Endothelial cell of umbilical vein (primary cell): ENCODE data around the gene HSD17B14. TPM values are rescaled to one million over a fixed set of nuclear protein-coding genes. Genes with fewer than 3 reads are reported as not detected.
A peak's percentile ranks its signal among the peaks of the same experiment; 100 is the strongest.

Experiments used
- BruUV-seq: library from RNA; stranded (reverse); fragments of 400-500 nt; replicated peaks from 2 replicates; lab custom pipeline; 2021; lab: Mats Ljungman, UMichigan
- CTCF ChIA-PET: fragments of 300-600, 350-600 bp; sonication (Branson Sonifier 250); formaldehyde crosslinking; loops from one replicate; lab custom pipeline; 2021; ENCODE audit warnings: antibody characterized with exemption, inconsistent platforms; lab: Charles Lee
- POLR2A ChIA-PET: fragments of 300-600, 350-600 bp; sonication (Branson Sonifier 250); formaldehyde crosslinking; loops from one replicate; lab custom pipeline; 2021; ENCODE audit warnings: antibody characterized with exemption, inconsistent platforms; lab: Charles Lee
- DNase-seq: peaks from one replicate; pipeline ENCODE4 v3.0.0-alpha.2; 2011; ENCODE audit warnings: low read depth, low spot score
- FAIRE-seq: peaks from 2 replicates; lab custom pipeline; 2011; peaks lifted over from hg19 to GRCh38; lab: Jason Lieb, UNC
- H2AFZ ChIP-seq: 2 replicates; pipeline ENCODE4 v1.6.0; 2012; ENCODE audit warnings: low read depth, low read length, control low read depth, inconsistent platforms
- H3K27ac ChIP-seq: 2 replicates; pipeline ENCODE4 v1.5.1; 2011; ENCODE audit warnings: low read depth, mild to moderate bottlenecking, control low read depth, low read length, moderate library complexity; ENCODE audit not compliant: insufficient read depth
- H3K27me3 ChIP-seq, 2 experiments: 2 replicates each; pipeline versions ENCODE4 v1.6.0 to v1.6.1; 2011; ENCODE audit warnings: low read length in 2 of 2, mixed read lengths in 1 of 2; ENCODE audit not compliant: control insufficient read depth in 2 of 2, insufficient read depth in 2 of 2
- H3K36me3 ChIP-seq, 2 experiments: 2 replicates in 1 of 2; 3 replicates in 1 of 2; pipeline ENCODE4 v1.5.1; 2011; ENCODE audit warnings: low read length in 2 of 2, mild to moderate bottlenecking in 1 of 2, moderate library complexity in 1 of 2; ENCODE audit not compliant: control insufficient read depth in 2 of 2, insufficient read depth in 2 of 2; ENCODE audit errors: extremely low read depth in 1 of 2
- H3K4me1 ChIP-seq: 3 replicates; pipeline ENCODE4 v1.5.1; 2011; ENCODE audit warnings: mild to moderate bottlenecking, low read length; ENCODE audit not compliant: control insufficient read depth, insufficient read depth; ENCODE audit errors: extremely low read depth
- H3K4me2 ChIP-seq: 2 replicates; pipeline ENCODE4 v1.6.1; 2011; ENCODE audit warnings: low read length, control low read depth, mixed read lengths; ENCODE audit not compliant: insufficient read depth
- H3K4me3 ChIP-seq, 3 experiments: fragments of 200-600 bp in 1 of 3; sonication (generic), shearing (Covaris generic) in 1 of 3; replicated peaks in 1 of 3; 2 replicates each; pipeline ENCODE4 v1.5.1; 2011 to 2016; ENCODE audit warnings: control low read depth in 3 of 3, low read length in 3 of 3, mild to moderate bottlenecking in 2 of 3, inconsistent platforms in 1 of 3, low read depth in 1 of 3, moderate library complexity in 1 of 3; ENCODE audit not compliant: insufficient read depth in 1 of 3
- H3K79me2 ChIP-seq: 2 replicates; pipeline ENCODE4 v1.6.0; 2012; ENCODE audit warnings: low read length, inconsistent platforms; ENCODE audit not compliant: control insufficient read depth, insufficient read depth
- H3K9ac ChIP-seq: replicated peaks from 2 replicates; pipeline ENCODE3; 2011; ENCODE audit warnings: low read length, control low read depth; ENCODE audit not compliant: insufficient read depth; ENCODE audit errors: extremely low read depth
- H3K9me1 ChIP-seq: replicated peaks from 3 replicates; pipeline ENCODE4 v1.6.0; 2011; ENCODE audit warnings: mild to moderate bottlenecking, low read length; ENCODE audit not compliant: control insufficient read depth, insufficient read depth; ENCODE audit errors: extremely low read depth
- H3K9me3 ChIP-seq: replicated peaks from 2 replicates; pipeline ENCODE4 v1.5.1; 2012; ENCODE audit warnings: low read length, inconsistent platforms; ENCODE audit not compliant: control insufficient read depth, insufficient read depth
- H4K20me1 ChIP-seq: replicated peaks from 2 replicates; pipeline ENCODE3; 2011; ENCODE audit warnings: mild to moderate bottlenecking, low read length; ENCODE audit not compliant: control insufficient read depth, insufficient read depth; ENCODE audit errors: extremely low read depth
- EZH2 ChIP-seq: IDR thresholded peaks from 2 replicates; pipeline ENCODE4 v1.6.1; 2012; ENCODE audit warnings: borderline replicate concordance, low read depth, mild to moderate bottlenecking, moderate library complexity, low read length, inconsistent platforms; ENCODE audit not compliant: severe bottlenecking
- FOS ChIP-seq: IDR thresholded peaks from 2 replicates; pipeline ENCODE4 v1.6.1; 2011; ENCODE audit warnings: mild to moderate bottlenecking, low read length, moderate library complexity, borderline replicate concordance; ENCODE audit not compliant: insufficient read depth
- GATA2 ChIP-seq: IDR thresholded peaks from 2 replicates; pipeline ENCODE4 v1.7.0; 2011; ENCODE audit warnings: low read depth, mild to moderate bottlenecking, moderate library complexity, mixed read lengths, low read length; ENCODE audit not compliant: insufficient read length, insufficient read depth
- JUN ChIP-seq: IDR thresholded peaks from 2 replicates; pipeline ENCODE4 v1.6.1; 2011; ENCODE audit warnings: borderline replicate concordance, low read depth; ENCODE audit not compliant: insufficient read length, insufficient read depth
- MYC ChIP-seq: IDR thresholded peaks from one replicate; pipeline ENCODE4 v1.6.1; 2011; ENCODE audit warnings: mild to moderate bottlenecking, low read depth, low read length
- POLR2A ChIP-seq: IDR thresholded peaks from 2 replicates; pipeline ENCODE4 v1.6.1; 2012; ENCODE audit warnings: low read depth, mild to moderate bottlenecking, control low read depth, low read length
- POLR2AphosphoS5 ChIP-seq: IDR thresholded peaks from 2 replicates; pipeline ENCODE4 v1.6.1; 2012; ENCODE audit warnings: low read depth, mild to moderate bottlenecking, control low read depth, low read length, moderate library complexity; ENCODE audit not compliant: insufficient read depth
- dilution Hi-C: fragments of 300-500 bp; cut with MboI; formaldehyde crosslinking; loops from one replicate; pipeline ENCODE4 v1.15.0; 2019; ENCODE audit warnings: low sequenced_read_pairs; ENCODE audit not compliant: extremely low pct_ligation_motif_present
- intact Hi-C: fragments of 100-400 bp; cut with micrococcal nuclease; formaldehyde crosslinking; loops from one replicate; pipeline ENCODE4 v1.10.0; 2022
- polyA plus RNA-seq, 4 experiments: library from polyadenylated mRNA; depleted of rRNA in 3 of 4; stranded (reverse) in 3 of 4; unstranded in 1 of 4; fragments of >200 nt; gene quantifications; 2 replicates each; pipeline versions ENCODE4 v1.2.1 to v1.2.3, GENCODE V29; 2011 to 2012; ENCODE audit warnings: missing spikeins in 1 of 4
- total RNA-seq: library from RNA; stranded (reverse); gene quantifications from 2 replicates; pipeline ENCODE4 v1.2.3, GENCODE V29; 2021
- TF ChIP-seq, protein P1 (sequence below), 2 donors: IDR thresholded peaks; 1 replicate in 1 of 2; 2 replicates in 1 of 2; pipeline ENCODE4 v1.5.1; 2011; ENCODE audit warnings: low read length in 2 of 2, mild to moderate bottlenecking in 2 of 2, moderate library complexity in 2 of 2, control low read depth in 1 of 2, inconsistent platforms in 1 of 2, low read depth in 1 of 2; ENCODE audit not compliant: insufficient read depth in 1 of 2; ENCODE audit errors: extremely low read depth in 1 of 2
- TF ChIP-seq, protein P2 (sequence below): IDR thresholded peaks from 2 replicates; pipeline ENCODE4 v1.6.1; 2011; ENCODE audit not compliant: insufficient read depth, insufficient read length

The HSD17B14 gene
- total and polyA plus RNA-seq, 2 donors (not counting 3 experiments of a cell fraction or from before 2014, with no cell fraction given) = 20.9 to 46.3 TPM

DNA sequence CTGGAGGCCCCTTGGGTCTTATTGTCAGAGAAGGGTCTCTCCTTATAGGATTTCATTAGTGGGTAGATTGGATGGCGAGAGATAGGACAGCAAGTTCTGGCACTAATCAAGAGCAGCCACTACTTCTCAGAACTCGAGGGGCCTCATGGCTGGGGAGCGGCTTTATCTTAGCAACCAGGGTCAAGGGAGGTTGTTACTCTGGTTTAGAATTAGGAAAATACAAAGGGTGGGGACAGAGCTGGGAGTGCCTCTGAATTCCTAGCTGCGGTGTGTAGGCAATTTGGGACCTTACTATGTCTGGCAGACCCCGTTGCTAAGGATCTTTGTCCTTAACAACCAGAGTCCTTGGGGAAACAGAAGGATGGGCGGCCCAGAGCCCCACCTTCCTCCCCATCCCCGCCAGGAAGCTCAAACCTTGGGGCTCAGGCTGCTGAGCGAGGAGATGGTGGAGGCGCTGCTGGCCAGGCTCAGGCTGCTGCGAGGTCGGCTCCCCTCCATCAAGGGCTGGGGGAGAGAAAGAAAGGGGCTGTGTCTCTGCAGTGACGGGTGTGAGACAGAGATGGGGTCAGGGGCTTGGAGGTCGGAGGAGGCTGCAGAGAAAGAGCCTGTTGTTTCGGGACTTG, 30.9 kb upstream of the HSD17B14 start:
- H2AFZ ChIP-seq = no peak overlapping the region
- FAIRE-seq = no peak
- CTCF ChIA-PET = interaction anchor here (2.1 to 2.6 kb wide), 2 partner anchors 25 to 72 kb away, joined by 7 to 9 read pairs; no protein-coding TSS in a partner anchor

More for the DNA sequence above, 30.9 kb upstream of the HSD17B14 start:
- Histone ChIP-seq H3K9me1 (no peaks in the 10 kb centered on the region), H4K20me1 (no peaks in the 10 kb centered on the region), H3K9ac (no peak overlapping the region), H3K4me2 (peak overlapping the region; percentile 37), H3K27me3 (no peaks in the 10 kb centered on the region), H3K36me3 (no peaks in the 10 kb centered on the region), H3K27ac (no peak overlapping the region), H3K9me3 (no peaks in the 10 kb centered on the region), H3K4me1 (peaks cover 9% of the 10 kb centered on the region), H3K79me2 (no peaks in the 10 kb centered on the region), H3K4me3 (peak overlapping the region in 1 of 3 experiments; percentile 1)
- no TSS peak for BruUV-seq
- dilution Hi-C loops = no loop called here
- POLR2A ChIA-PET = no interaction called here
- intact Hi-C loops = no loop called here
- no peak for TF ChIP-seq POLR2AphosphoS5
- TF ChIP-seq EZH2 = no peak
- TF ChIP-seq, protein P1, sequence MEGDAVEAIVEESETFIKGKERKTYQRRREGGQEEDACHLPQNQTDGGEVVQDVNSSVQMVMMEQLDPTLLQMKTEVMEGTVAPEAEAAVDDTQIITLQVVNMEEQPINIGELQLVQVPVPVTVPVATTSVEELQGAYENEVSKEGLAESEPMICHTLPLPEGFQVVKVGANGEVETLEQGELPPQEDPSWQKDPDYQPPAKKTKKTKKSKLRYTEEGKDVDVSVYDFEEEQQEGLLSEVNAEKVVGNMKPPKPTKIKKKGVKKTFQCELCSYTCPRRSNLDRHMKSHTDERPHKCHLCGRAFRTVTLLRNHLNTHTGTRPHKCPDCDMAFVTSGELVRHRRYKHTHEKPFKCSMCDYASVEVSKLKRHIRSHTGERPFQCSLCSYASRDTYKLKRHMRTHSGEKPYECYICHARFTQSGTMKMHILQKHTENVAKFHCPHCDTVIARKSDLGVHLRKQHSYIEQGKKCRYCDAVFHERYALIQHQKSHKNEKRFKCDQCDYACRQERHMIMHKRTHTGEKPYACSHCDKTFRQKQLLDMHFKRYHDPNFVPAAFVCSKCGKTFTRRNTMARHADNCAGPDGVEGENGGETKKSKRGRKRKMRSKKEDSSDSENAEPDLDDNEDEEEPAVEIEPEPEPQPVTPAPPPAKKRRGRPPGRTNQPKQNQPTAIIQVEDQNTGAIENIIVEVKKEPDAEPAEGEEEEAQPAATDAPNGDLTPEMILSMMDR (IDR thresholded peaks at IDR 0.05; ENCODE audit: extremely low read depth in 1 of 2, insufficient read depth in 1 of 2, low read depth in 1 of 2, low read length in 2 of 2) = no peak
- no peak for TF ChIP-seq FOS
- TF ChIP-seq, protein P2, sequence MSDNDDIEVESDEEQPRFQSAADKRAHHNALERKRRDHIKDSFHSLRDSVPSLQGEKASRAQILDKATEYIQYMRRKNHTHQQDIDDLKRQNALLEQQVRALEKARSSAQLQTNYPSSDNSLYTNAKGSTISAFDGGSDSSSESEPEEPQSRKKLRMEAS = no peak
- TF ChIP-seq GATA2 = no peak
- TF ChIP-seq JUN = no peak
- TF ChIP-seq MYC = no peak
- no peak for TF ChIP-seq POLR2A
- DNase-seq = no peak
